ENCODE measurements around the gene STMN3.
"Not testable (repeated sequence)": the region's sequence is repeated elsewhere in the genome, so short reads cannot be mapped to it uniquely, and the experiment has no call there.

STMN3 gene

DNA sequence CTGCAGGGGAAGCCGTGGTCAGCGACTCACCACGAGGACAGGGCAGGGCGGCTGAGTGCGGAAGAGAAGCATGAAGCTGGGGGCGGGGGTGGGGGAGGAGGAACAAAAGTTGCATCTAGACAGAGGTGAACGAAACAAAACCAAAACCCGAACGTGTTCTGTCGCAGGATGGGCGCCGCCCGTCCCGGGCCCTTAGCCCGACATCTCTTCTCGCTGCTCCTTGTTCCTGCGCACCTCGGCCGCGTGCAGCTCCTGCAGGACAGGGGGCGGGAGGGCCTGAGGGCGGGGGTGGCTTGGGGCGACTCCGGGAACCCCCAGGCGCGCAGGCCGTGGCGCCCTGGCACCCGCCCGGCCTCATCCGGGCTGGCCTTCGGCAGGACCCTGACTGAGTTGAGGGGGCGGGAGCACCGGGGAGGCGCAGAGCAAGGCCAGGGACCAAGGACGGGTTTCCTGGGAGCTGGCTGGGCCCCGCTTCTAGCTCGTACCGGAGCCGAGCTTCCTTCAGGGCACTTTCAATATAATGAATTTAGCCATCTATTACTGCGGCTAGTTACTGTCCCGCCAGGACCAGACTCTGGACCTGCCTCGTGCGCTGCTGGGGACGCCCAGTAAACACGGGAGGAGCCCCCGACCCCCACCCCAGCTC is 12.0 kb downstream of the STMN3 start:
- TF ChIP-seq, protein P1, sequence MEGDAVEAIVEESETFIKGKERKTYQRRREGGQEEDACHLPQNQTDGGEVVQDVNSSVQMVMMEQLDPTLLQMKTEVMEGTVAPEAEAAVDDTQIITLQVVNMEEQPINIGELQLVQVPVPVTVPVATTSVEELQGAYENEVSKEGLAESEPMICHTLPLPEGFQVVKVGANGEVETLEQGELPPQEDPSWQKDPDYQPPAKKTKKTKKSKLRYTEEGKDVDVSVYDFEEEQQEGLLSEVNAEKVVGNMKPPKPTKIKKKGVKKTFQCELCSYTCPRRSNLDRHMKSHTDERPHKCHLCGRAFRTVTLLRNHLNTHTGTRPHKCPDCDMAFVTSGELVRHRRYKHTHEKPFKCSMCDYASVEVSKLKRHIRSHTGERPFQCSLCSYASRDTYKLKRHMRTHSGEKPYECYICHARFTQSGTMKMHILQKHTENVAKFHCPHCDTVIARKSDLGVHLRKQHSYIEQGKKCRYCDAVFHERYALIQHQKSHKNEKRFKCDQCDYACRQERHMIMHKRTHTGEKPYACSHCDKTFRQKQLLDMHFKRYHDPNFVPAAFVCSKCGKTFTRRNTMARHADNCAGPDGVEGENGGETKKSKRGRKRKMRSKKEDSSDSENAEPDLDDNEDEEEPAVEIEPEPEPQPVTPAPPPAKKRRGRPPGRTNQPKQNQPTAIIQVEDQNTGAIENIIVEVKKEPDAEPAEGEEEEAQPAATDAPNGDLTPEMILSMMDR (IDR thresholded peaks at IDR 0.05; ENCODE audit: borderline replicate concordance, control extremely low read depth, extremely low read depth, insufficient read depth, missing control alignments): no peak
- in situ Hi-C loops (cut with MboI; ENCODE audit: low sequenced_read_pairs, unreplicated experiment): no loop called here
- no peak for DNase-seq (ENCODE audit: low spot score)

DNA sequence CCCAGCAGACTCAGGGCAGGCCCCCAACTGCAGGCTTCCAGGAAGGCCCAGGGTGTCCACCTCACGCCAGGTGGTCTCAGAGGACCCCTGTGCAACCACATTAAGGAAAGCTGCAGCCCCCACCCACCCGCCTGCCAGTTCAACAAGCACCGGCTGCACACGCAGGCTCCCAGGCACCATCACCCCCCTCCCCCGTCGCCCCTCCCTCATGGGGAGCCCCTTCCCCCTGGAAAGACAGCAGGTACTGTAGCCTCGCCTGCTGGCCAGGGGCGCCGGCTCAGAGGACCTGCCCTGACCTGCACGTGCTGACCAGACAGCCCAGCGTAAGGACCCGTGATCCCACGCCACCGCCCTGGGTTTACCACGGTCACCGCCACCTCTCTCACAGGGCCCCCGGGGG is 12.5 kb downstream of the STMN3 start:
- DNase-seq (ENCODE audit: low spot score); in situ Hi-C loops (cut with MboI; ENCODE audit: low sequenced_read_pairs, unreplicated experiment): not testable (repeated sequence)

DNA sequence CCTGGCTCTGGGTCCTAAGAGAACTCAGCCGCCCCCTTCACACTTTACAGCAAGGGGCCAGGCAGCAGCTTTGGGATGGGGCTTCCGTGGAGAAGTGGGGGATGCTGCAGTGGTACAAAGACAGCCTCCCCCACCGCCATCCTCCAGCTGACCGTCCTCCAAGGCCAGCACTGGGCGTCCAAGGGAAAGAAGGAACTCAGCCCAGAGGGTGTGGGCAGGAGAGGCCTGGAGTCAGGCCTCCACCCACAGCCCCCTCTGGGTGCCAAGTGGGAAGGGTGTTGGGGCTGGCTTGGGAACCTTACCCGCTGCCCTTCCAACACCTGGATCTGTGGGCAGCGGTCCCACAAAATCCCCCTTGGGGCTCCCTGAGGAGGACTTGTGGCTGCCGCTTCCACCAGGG is 13.1 kb downstream of the STMN3 start:
- no peak for DNase-seq (ENCODE audit: low spot score)
- TF ChIP-seq, protein P1 (IDR thresholded peaks at IDR 0.05; ENCODE audit: borderline replicate concordance, control extremely low read depth, extremely low read depth, insufficient read depth, missing control alignments): no peak
- in situ Hi-C loops (cut with MboI; ENCODE audit: low sequenced_read_pairs, unreplicated experiment): no loop called here

DNA sequence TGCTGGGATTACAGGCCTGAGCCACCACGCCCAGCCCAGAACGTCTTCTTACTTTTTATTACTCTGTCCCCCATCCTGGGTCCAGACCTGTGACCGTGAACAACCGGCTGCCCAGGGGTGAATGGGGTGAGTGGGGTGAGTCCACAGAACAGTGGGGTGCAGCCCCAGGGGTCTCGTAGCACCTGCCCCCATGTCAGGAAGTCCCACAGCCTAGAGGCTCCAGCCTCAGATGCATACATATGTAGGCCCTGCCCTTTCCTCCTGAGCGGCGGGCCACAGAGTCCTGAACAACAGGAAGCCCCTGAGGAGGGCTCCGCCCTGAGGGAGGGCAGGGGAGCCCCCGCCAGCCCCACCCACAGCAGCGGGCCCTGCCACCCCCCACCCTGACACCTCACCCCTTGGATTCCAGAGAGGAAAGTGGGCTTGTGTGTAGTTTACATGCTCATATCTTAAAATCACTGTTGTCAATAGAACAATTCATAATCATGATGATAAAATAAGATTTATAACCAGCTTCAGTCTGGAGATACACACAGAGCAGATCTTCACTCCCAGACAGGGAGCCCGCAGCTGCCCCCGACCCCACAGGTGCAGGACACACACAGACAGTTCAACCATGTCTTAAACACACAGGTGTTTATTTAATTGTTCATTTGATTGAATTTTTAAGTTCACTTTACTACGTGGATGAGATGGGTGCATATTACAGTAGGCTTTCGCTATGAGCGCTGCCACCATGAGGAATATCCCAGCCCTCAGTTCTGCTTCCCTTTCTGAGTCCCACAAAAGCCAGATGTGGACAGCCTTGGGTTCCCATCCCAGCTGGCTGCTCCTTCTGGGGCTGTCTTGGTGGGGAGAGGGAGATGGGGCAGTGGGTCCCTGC is 13.9 kb downstream of the STMN3 start:
- TF ChIP-seq, protein P1 (IDR thresholded peaks at IDR 0.05; ENCODE audit: borderline replicate concordance, control extremely low read depth, extremely low read depth, insufficient read depth, missing control alignments): no peak
- no peak for DNase-seq (ENCODE audit: low spot score)
- in situ Hi-C loops (cut with MboI; ENCODE audit: low sequenced_read_pairs, unreplicated experiment): no loop called here

DNA sequence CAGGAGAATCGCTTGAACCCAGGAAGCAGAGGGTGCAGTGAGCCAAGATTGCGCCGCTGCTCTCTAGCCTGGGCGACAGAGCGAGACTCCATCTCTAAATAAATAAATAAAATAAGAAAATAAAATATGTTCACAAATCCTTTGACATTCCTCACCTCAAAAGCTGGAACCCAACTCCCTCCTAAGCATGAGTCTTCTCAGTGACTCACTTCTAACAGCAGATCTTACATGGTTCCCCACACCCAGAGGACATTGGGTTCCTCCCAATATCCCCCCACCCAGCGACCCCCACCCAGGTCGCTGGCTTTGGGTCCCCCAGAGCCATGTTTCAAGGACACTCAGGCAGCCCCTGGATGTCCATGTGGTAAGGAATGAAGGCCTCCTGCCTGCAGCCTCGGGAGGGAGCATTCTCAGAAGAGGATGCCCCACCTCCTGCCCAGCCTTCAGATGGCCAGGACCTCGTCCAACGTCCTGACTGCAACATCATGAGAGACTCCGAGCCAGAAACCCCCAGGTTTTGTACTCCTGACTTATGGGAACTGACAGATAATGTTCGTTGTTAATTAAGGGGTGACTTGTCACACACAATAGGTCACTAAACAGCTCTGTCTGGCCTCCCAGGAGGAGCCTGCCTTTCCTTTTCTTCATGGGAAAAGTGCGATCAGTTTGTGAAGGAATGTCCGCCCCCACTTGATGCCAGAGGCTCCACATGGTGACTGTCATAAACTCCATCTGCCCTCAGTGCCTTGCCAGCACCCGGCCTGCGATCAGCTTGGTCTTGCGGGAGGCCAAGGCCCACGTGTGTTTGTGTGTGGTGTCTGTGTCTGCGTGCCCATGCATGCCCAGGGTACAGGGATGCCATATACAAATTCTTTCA is 16.2 kb downstream of the STMN3 start:
- TF ChIP-seq, protein P1 (IDR thresholded peaks at IDR 0.05; ENCODE audit: borderline replicate concordance, control extremely low read depth, extremely low read depth, insufficient read depth, missing control alignments): no peak
- DNase-seq (ENCODE audit: low spot score): no peak
- in situ Hi-C loops (cut with MboI; ENCODE audit: low sequenced_read_pairs, unreplicated experiment): no loop called here

DNA sequence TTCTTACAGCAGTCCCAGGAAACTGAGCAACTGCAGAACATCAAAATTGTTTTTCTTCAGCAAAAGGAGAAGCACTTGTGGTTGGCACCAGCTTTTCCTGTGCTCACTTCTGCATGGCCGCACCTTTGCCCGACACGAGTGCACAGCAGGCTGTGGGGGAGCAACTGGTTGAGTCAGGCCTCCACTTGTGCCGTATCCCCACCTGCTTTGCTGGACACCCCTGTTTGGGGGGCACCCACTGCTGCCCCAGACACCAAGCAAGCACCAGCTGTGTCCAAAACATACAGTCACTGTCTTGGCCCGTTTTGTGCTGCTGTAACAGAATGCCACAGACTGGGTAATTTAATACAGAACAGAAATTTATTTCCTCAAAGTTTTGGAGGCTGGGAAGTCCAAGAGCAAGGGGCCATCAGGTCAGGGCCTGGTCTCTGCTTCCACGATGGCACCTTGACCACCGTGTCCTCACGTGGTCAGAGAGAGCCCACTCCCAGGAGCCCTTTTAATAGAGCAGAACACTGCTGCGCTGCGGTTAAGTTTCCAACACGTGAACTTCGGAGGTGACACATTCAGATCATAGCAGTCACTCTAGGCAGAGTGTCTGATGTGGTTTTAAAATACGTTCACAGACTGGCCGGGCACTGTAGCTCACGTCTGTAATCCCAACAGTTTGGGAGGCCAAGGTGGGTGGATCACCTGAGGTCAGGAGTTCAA is 17.6 kb downstream of the STMN3 start:
- in situ Hi-C loops (cut with MboI; ENCODE audit: low sequenced_read_pairs, unreplicated experiment): no loop called here
- TF ChIP-seq, protein P1 (IDR thresholded peaks at IDR 0.05; ENCODE audit: borderline replicate concordance, control extremely low read depth, extremely low read depth, insufficient read depth, missing control alignments): no peak
- DNase-seq (ENCODE audit: low spot score): no peak

Data from GM13976 (cell line).